HuH-7.5 (cell line): ENCODE results near the gene OXNAD1.
A peak's percentile ranks its signal among the peaks of the same experiment; 100 is the strongest.

ENCODE experiments used
- DNase-seq: peaks from one replicate; pipeline ENCODE4 v3.0.0; 2011; ENCODE audit warnings: low spot score

The OXNAD1 gene

DNA sequence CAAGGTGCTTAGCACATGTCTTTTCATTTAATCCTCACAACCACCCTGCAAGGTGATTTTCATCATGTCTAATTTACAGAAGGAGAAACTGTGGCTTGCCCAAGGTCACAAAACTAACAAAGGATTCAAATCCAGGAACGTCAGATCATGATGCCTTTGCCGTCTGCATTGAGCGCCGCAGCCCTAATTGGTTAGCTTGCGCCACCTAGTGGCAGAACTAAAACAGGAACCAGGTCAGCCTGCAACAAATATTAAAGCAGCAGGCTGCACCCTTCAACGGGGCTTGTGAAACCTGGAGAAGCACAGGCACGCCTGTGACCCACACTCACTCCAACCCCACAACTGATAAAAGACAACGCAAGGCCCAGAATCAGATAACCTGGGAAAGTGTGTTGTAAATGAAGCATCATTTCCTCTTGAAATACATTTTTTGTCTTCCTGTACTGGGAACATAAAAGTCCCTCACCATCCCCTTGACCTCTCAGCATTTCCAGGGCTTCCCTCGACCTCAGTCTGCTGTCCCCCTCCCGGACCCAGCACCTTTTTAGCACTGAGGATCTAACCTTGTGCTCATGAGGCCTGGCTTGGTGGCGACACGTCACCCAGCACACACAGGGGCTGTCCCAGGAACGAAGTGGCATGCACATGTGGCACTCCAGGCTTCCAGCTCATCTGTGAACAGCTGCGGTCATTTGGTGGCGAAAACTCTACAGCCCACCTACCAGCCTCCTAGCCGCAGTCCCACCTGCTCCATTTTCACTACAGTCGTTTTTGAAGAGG, 17.5 kb upstream of the OXNAD1 start:
- DNase-seq: peak; percentile 71

DNA sequence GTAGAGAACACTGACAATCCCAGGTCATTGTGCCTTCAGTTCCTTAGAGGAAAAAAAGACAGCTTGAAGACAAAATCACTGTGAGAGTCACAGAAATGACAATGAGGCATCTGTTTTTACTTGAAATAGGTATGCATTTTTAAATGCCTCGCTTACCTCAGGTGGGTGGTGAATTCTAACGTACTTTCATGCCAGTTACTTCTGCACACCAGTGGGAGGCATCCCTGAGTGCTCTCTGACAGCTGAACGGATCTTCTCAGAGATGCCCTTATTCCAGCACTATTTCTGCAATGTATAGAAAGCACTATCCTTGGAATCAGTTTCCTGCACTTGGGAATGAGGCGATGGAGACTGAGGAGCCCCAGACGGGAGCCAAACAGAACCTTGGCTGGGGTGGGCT, 16.5 kb upstream of the OXNAD1 start:
- no peak for DNase-seq

DNA sequence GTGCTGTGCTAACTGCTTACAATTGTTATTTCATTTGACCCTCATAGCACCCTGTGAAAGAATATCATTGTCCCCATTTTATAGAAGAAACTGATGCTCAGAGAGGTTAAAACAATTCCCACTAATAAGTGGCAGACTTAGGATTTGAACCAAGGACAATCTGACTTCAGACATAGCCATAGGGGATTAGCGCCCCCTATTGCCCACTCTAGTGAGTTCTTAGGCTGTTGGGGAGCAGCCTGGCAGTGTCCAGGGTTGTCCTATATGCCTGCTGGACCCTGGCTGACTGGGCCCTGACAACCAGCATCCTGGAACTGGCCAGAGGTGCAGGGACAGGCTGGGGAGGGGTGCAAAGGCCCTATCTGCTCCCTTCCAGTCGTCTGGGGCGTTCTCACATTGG, 15.7 kb upstream of the OXNAD1 start:
- DNase-seq: peak; percentile 28

DNA sequence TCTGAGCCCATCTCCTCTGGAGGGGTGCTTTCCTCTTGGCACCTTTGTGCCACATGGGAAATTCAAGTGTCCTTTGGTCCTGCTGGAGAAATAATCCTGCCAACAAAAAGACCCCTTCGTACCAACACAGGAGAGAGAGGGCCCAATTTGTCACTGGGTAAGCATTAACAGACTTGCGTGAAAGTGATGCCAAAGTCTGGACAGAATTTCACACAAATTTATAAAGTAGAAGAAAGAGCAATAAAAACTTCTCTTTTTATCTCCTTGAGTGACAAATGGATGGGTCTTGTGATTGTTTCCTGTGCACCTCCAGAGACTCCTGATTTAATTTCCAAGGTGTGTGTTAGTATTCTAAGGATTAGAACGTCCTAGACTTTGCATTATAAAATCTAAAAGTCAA, 15.1 kb upstream of the OXNAD1 start:
- no peak for DNase-seq

DNA sequence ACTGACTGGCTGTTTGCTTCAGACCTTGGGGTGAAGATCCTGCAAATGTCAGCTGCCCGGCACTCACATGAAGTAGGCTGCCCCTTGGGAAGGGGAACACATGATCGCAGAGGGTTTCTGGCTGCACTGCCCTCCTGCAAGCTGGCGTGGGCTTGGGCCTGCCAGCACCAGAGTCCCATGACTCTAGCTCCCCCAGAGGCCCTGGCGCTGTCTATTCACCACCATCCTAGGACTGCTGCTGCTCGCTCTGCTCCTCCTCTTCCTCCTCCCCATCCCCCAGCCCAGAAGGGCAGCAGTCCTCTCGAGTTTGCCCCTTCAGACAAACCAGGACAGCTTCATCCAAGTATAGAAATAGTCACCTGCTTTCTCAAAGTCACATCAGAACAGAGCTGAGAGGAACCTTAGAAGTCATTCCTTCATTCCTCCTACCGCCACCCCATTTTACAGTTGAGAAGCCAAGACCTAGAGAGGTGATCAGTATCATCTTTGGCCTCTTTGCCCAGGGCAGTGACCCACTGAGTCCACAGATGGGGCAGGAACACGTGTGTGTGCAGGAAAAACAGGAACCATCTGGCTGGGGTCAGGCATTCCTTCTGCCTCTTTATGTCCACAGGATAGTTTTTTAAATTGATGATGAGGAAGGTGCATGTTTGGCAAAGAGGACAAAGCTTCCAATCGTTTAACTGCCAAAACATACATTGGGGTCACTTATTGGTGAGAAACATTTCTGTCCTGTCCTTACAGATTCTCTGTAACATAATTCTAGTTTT, 13.5 kb upstream of the OXNAD1 start:
- no peak for DNase-seq

DNA sequence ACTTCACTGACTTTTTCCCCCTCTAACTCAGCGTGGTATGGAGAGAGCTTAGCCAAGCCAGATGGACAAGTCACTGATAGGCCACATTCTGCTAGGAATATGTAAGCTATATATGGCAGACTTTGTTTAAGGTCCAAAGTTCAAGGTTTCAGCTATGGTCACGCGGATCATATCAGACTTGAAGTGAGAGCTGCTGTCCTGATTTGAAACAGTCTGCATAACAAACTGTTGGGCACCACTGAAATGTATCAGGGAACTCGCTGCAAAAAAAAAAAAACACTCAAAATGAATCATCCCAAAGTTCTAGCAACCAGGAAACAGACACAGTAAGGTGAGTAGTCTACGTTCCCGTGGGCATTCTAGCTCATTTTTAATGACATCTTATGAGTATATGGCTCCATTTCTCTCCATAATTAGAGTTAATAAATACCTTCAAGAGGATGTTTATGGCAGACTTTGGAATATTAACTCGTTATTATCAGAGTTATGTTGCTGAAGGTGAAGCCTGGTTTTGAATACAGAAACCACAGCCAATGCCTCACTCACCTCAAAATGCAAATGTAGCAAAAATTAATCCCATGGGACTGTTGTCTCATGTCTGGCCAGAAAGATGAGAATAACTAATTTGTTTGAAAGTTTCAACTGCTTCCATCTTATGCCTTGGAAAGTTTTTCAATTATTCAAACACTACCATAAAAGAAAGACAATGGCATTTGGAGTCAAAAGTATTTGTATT, 12.6 kb upstream of the OXNAD1 start:
- peak; percentile 55 for DNase-seq

DNA sequence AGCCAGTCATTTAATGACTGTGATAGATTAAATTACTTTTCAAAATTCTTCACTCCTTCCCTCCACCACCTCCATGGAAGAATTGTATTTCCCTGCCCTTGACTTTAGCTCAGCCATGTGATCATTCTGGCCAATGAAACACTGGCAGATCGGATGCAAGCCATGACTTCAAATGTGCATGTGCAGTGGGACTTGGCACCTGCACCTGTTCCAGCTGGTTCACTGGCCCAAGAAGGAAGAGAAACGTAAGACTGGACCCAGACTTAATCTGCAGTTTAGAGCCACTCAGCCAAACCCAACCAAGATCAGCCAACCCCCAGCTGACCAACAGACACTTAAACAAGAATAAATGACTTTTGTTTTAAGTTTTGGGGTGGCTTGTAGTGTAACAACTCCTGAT, 12.0 kb upstream of the OXNAD1 start:
- no peak for DNase-seq

DNA sequence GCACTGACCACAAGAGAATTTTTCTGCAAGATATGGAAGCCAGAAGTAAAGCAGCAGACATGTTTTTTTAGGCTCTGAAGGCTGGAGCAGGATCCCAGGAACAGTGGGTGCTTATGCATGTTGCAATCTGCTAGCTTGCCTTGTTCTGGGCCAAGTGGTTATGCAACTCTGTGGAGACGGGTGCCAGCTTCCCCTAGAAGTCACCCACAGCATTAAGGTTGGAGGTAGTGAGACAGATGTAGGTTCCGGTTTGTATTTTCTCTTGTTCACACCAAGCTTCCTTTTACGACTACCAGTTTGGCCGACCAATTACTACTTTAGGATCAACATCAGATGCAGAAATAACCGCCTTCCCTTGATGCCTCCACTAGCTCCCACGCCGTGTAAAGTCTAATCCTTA, 11.4 kb upstream of the OXNAD1 start:
- DNase-seq: no peak

DNA sequence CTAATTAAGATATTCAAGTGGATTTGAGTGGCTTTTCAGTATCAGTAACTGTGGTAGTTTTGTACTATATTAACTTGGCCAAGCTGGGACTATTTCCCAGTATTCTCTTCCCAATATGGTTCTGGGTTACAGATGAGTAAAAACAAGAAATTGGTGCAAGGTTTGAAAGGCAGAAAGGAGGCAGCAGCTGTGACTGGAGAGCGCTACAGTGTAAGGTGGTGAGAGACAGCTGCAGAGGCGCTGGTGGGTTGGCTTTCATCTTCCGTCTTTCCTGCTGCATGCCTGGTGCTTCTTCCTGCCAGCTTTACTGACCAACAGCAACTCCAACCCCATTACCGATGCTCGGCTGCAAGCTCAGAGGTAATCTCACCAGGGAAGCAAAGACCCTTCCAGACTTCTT, 10.1 kb upstream of the OXNAD1 start:
- no peak for DNase-seq

DNA sequence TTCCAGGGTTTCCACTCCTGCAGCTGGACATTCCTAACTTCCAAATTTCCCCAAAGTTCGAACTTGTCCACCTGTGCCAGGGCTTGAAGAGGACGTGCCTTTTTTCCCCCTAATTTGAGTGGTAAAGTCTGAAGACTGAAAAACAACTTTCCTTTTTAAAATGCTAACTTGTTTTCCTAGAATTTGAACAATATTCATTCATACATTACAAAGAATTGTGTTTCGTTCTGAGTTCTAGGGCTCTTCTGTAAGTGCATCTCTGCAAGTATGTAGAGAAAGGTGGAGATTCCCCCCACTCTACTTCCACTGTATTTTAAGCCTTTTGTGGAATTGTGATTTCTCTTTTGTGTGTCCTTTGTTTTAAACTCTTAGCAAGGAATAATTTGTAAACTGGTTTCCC, 9.7 kb upstream of the OXNAD1 start:
- DNase-seq: no peak

DNA sequence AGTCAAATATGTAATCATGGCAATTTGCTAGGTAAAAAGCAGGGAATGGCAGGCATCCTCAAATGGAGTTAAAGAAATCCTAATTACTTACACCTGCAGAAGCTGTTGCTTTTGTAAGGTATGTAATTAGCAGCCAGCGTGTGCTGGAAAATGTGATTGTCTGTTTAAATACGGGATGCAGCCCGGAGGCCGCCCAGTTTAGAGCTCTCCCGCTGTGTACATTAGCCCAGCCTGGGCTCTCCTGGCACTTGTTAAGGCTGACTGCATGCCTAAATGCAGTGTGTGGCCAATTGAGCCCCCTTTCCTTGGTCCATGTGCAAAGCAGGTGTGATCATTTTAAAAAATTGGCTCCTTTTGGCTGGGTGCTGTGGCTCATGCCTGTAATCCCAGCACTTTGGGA, 9.3 kb upstream of the OXNAD1 start:
- DNase-seq: no peak

DNA sequence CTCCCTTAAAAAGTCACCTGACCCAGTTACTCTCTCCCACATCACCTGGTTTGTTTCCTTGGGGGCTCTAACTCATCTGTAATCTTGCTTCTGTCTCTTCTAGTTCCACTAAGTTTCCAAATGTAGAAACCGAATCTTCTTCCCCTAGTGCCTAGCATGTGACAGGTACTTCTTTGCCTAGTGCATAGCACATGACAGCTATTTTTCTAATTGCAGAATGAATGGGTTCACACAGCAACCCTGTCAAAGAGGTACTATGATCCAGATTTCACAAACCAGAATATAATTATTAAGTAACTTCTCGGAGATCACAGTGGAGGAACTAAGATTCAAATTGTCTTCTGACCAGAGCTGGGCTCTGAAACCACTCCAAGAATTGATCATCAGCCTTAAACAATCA, 7.7 kb upstream of the OXNAD1 start:
- DNase-seq: no peak

DNA sequence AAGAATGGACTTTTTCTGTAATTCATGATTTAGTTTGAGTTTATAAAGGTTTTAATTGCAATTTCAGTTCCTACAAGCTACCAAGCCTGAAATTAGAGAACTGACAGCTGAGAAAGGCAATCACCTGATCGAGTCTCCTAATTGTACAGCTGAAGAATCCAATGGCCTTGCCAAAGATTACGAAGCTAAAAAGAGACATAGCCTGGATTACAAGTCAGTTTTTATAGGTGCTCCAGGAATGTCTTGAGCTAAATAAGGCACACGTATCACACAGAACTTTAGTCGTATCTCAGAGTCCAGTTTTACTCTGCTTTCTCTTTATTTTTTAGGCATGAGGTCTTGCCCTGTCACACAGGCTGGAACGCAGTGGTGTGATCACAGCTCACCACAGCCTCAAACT, 6.8 kb upstream of the OXNAD1 start:
- DNase-seq: no peak

DNA sequence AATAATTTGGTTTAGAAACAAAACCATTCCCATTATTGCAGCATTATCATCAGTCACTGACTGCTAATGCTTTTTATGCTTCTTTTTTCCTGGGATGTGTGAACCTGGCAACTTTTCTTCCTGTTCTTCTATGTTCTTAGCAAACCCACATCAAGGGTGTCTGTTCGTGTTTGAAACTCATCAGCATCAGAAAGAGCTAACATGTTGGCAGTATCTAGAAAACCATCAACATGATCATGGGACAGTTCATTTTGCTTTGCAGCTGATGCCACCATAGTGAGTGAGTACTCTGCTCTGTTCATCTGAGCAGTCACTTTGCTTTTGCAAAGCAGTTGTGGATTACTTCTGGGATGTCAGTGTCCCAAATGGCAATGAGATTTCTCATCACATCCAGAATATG, 6.1 kb upstream of the OXNAD1 start:
- DNase-seq: no peak

DNA sequence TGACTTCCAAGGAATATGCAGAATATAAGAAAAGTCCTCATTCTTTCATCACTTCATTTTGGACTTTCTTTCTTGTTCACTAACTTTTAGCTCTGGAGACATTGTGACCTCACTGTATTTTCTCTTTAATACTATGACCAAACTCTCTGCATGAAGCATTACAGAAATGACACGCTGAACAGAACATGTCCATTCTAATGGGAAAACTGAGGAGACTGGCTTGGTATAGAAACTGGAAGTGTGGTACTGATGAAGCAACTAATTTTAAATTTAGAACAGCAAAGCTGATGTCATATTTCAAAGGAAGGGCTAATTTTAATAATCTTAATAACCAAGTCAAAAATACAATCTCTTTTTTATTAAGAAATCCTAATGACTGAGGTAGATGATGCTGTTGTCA, 5.0 kb upstream of the OXNAD1 start:
- no peak for DNase-seq

DNA sequence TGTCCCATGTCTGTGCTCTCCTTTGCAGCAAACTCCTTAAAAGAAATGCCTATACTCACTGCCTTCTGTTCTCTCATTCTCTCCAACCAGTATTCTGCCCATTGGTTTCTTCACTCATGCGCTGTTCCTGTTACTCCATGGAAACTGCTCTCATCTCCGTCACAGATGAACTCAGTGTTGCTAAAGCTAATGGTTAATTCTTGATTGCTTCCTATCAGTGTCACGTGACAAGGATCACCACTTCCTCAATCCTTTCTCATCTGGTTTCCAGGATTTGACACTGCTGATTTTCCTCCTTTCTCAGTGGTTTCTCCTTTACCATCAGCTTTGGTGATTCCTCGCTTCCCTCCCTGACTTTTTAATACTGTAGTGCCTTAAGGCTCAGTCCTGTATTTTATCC, 2.8 kb upstream of the OXNAD1 start:
- DNase-seq: no peak

DNA sequence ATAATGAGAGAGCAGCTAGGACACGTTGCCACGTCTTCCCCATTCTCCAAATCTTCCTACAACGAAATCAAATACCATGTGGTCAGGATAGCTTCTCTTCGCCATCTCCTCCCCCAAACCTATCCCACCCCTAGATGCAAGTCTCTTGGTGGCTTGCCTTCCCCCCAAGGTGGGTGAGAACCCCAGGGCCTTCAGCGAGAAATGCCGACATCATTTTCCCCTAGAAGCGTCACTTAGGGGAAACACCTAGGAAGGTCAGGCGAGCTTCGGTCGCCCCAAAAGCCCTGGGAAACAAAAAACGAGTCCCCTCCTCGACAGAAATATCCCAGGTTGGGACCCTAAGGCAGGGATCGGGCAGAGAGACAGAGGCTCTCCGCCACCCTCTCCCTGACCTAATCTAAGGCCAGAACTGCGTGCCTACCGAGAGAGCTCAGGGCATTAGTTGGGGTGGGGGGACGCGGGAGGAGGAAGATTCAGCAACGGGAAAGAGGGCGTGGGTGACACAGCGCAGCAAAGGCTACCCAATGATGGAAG, 771 bp upstream of the OXNAD1 start:
- DNase-seq: peak; percentile 40

DNA sequence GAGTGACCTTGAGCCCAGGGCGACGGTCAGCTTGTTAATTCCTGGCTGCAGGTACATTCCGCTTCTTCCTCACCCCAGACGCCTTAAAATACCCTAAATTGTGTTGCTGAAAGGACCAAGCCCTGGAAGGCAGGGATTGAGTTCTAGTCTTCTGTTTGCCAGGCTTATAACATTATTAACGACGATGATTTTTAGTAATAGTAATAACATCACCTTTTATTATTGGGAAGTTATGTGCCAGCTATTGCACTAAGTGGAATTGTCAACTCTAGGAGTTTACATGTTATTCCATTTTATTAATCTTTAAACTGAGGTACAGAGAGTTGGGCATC, 409 bp downstream of the OXNAD1 start:
- DNase-seq: no peak

DNA sequence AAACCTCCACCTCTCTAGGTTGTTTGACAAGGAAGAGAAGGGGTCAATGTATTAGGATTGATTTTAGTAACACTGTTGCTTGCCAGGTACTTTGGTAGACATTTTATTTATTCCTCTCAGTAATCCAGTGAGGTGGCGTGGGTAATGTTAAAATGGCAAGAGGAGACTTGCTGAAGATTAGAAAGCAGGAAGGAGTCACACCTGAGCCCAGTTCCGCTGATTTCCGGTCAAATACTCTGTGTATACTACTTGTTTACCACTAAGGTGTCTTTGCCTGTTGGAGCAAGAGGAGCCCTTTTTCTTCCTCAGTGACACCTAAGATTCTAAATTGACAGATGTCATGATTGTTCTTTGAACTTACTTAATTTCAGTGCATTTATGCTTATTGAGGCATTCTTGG, 1.7 kb downstream of the OXNAD1 start:
- DNase-seq: no peak

DNA sequence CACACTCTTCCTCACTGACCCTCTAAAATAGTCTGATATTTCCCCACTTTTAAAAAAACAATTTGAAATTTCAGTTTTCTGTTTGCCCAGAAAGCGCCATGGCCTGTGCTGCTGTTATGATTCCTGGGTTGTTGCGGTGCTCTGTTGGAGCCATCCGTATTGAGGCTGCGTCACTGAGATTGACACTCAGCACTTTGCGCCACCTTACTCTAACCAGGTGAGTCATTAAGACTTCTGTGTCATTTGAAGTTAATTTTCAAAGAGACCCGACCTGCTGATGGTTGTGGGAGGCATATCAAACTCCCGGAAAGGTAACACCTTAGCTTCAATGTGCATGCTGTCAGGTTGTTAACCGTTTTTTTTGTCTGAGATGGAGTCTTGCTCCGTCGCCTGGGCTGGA, 5.8 kb downstream of the OXNAD1 start:
- DNase-seq: no peak

DNA sequence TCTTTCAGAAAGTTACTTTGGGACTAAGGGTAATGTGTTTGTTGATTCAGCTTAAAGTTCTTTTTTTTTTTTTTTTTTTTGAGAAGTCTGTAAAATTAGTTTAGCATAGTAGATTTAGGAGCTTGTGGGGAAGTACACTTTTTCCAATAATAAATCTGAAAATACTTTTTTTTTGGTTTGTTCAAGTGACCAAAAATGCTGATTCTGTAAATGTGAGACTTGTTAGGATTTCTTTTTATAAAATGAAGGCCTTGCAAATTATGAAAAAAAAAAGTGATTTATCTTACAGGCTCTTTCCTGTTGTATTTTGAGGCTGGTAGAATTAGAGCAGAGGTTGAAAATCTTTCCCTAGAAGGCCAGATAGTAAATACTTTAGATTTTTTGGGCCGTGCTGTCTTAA, 7.6 kb downstream of the OXNAD1 start:
- DNase-seq: no peak

DNA sequence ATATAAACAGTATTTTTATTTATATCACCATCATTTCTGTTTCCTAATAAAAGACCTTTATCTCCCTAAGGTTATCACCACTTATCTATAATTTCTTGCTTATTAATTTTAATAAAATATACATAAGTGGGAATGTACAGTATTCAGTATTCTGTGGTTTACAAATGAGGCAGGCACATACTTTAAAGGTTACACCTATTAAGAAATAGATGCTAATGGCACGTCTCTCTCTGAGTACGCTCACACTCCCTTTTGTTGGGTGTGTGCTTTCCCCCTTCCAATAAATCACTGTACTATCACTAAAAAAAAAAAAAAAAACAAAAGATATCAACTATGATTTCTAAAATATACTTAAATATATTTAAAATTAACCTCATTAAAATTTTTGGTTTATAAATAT, 8.9 kb downstream of the OXNAD1 start:
- no peak for DNase-seq

DNA sequence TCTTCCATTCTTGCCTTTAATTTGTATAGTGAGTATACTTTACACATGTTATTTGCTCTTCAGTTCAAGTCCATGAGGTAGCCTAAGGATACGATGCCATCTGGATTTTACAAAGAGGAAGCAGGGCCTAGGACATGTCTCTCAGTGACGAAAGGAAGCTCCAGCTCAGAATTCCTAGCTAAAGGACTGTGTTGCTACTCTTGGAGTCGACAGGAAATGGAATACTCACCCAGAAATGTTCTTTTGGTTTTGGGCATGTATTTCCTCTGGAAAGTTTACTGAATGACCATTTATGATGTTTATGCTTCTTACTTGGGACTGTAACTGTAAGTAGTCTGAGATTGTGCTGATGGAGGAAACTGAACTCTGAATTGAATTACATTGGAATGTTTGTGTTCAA, 12.5 kb downstream of the OXNAD1 start:
- DNase-seq: no peak
